ENCODE data around the gene TRIM31. TPM values are rescaled to one million over a fixed set of nuclear protein-coding genes. Genes with fewer than 3 reads are reported as not detected.
A peak's percentile ranks its signal among the peaks of the same experiment; 100 is the strongest.

Gene TRIM31
- total RNA-seq, 1 experiment from 2014 or later = not detected

- no peak for DNase-seq (ENCODE audit: extremely low read depth, low read depth)
These were observed 19.9 kb downstream of the TRIM31 start for GRCh38 chr6:30092852-30093543.

GRCh38 chr6:30091577-30092381 is 21.1 kb downstream of the TRIM31 start:
- DNase-seq (ENCODE audit: extremely low read depth, low read depth) = peak; percentile 57

- DNase-seq (ENCODE audit: extremely low read depth, low read depth) = no peak
These were observed 25.0 kb downstream of the TRIM31 start for GRCh38 chr6:30087876-30088275.

GRCh38 chr6:30077218-30077617 is 35.7 kb downstream of the TRIM31 start:
- DNase-seq (ENCODE audit: extremely low read depth, low read depth) = no peak

- no peak for DNase-seq (ENCODE audit: extremely low read depth, low read depth)
These were observed 36.8 kb downstream of the TRIM31 start for GRCh38 chr6:30075790-30076732.

- no peak for DNase-seq (ENCODE audit: extremely low read depth, low read depth)
These were observed 37.6 kb downstream of the TRIM31 start, which contains the start of gene RNF39 for GRCh38 chr6:30075094-30075789. Gene RNF39, minus strand, starts transcription at chr6:30075769. Its CDS starts 184 bp downstream, at chr6:30075585.

DNA sequence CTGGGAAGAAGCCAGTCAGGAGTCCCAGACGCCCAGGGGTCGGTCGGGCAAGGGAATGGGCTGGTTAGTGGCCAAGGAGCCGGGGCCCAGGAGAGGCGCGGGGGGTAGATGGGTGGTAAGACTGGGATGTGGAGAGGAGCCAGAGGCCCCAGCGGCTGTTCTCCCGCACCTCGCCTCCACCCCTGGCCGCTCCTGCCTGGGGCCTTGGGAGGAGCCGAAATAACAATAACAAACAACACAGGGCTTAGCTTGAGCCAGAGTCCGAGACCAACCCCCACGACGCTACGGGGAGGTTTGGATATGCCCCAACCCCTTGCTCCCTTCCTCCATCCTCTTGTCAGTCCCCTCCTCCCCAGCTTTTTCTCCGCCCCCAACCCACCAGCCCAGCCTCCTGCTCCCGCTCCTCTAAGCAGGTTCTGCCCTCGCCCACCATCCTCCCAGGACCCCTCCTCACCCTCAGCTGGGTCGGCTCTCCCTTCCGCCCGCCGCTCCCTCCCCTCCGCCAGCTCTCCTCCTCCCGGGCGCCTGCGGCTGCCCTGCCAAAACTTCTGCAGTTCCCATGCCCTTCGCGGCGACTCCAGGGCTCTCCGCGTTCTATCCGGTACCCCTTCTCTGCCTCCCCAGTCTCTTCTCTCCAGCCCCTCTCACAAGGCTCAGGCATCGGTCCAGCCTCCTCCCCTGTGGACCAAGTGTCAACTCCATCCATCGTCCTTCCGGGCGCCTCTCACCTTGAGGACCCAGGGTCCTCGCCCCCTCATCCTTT is 38.4 kb downstream of the TRIM31 start:
- no peak for DNase-seq (ENCODE audit: extremely low read depth, low read depth)

DNA sequence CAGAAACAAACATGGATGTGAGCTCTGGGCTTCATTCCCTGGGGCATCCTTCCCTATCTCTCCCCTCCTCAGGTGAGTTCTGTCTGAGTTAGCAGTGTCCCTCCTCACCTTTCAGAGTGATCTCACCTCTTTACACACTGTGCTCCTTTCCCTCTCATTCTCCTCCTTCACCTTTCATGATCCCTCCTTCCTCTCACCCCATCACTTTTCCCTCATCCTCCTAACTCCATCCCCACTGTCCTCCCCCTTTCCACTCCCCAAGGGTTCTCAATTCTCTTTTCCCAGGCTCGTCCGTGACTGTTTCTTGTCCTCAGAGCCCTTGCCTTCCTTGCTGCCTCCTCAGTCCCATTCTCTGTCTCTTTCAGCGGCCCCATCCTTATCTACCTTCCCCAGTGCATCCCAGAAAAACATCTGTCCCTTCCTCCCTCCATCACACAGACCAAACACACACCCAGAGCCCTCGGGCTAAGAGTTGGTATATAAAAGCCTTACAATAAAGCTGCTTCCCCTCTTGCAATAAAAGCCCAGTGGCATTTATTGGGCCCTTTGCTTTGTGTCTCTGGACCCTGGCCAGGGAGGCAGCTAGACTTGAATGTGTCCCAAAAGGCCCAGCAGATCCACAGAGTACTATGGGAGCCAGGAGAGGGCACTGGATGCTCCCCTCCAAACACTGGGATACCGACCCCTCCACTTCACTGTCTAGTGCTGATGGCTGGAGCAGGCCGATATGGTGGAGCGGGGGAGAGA is 39.2 kb downstream of the TRIM31 start:
- no peak for DNase-seq (ENCODE audit: extremely low read depth, low read depth)

- no peak for DNase-seq (ENCODE audit: extremely low read depth, low read depth)
These were observed 41.0 kb downstream of the TRIM31 start for GRCh38 chr6:30071858-30072257.

GRCh38 chr6:30071081-30071818 is 41.6 kb downstream of the TRIM31 start:
- no peak for DNase-seq (ENCODE audit: extremely low read depth, low read depth)

GRCh38 chr6:30067460-30068139 is 45.3 kb downstream of the TRIM31 start:
- no peak for DNase-seq (ENCODE audit: extremely low read depth, low read depth)

- peak; percentile 98 for DNase-seq (ENCODE audit: extremely low read depth, low read depth)
These were observed 46.1 kb downstream of the TRIM31 start, which contains the start of gene PPP1R11 for GRCh38 chr6:30066577-30067459. Gene PPP1R11, plus strand, starts transcription at chr6:30067198. Its CDS starts 213 bp downstream, at chr6:30067411.

DNA sequence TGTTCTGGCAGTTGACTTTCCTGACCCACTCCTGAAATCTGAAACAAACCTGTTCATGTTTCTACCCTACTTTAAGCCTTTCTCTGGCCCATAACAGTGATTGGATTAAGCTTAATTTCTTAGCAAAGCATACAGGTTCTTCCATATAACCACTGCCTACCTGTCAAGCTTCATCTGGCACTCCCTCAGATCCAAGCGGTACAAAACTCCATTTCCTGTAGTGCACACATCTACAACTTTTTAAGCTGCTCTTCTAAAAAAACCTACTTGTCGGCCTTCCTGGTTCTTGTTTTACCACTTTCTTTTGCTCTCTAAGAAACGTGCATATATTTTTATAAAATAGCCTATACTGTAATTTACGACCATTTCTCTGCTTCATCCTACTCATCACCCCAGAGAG is 46.8 kb downstream of the TRIM31 start:
- no peak for DNase-seq (ENCODE audit: extremely low read depth, low read depth)

- no peak for DNase-seq (ENCODE audit: extremely low read depth, low read depth)
These were observed 49.6 kb downstream of the TRIM31 start for GRCh38 chr6:30063315-30063714.

GRCh38 chr6:30062471-30063178 is 50.3 kb downstream of the TRIM31 start:
- no peak for DNase-seq (ENCODE audit: extremely low read depth, low read depth)
